VCaP (cell line): ENCODE data around the gene ASTL.

Experiments used
- H3K27ac ChIP-seq: fragments of 450-650 bp; 2 replicates; pipeline ENCODE4 v1.5.1; 2017
- CTCF ChIP-seq: fragments of 450-650 bp; conservative IDR thresholded peaks from 2 replicates; pipeline ENCODE4 v1.5.1; 2017; ENCODE audit warnings: mild to moderate bottlenecking, moderate library complexity

The ASTL gene

GRCh38 chr2:96111823-96112500 lies 26.3 kb downstream of the ASTL start:
- TF ChIP-seq CTCF, result no peak

GRCh38 chr2:96111257-96111640 lies 27.1 kb downstream of the ASTL start:
- no peak for TF ChIP-seq CTCF
- H3K27ac ChIP-seq, result no peak overlapping the region

More at GRCh38 chr2:96111823-96112500, 26.3 kb downstream of the ASTL start:
- H3K27ac ChIP-seq, result no peak overlapping the region

GRCh38 chr2:96110621-96111256 lies 27.6 kb downstream of the ASTL start:
- no peak for TF ChIP-seq CTCF
- no peak overlapping the region for H3K27ac ChIP-seq

GRCh38 chr2:96109931-96110511 lies 28.3 kb downstream of the ASTL start:
- no peak overlapping the region for H3K27ac ChIP-seq
- no peak for TF ChIP-seq CTCF

- no peak for TF ChIP-seq CTCF
- no peak overlapping the region for H3K27ac ChIP-seq
These were observed 29.0 kb downstream of the ASTL start for GRCh38 chr2:96109361-96109680.

GRCh38 chr2:96108541-96109360 lies 29.6 kb downstream of the ASTL start:
- TF ChIP-seq CTCF, result no peak
- H3K27ac ChIP-seq, result no peak overlapping the region

GRCh38 chr2:96108151-96108540 lies 30.2 kb downstream of the ASTL start:
- TF ChIP-seq CTCF, result no peak

More at GRCh38 chr2:96108151-96108540, 30.2 kb downstream of the ASTL start:
- H3K27ac ChIP-seq, result no peak overlapping the region
